ENCODE data around the gene MMP7.

MMP7 gene

GRCh38 chr11:102553835-102554282 is 23.3 kb upstream of the MMP7 start:
- H3K36me3 Mint-ChIP-seq: peaks cover 0 to 15% of the 10 kb centered on the region in 2 donors
- peak overlapping the region in 1 of 2 donors; percentile 34 for H3K4me3 Mint-ChIP-seq
- H3K4me1 Mint-ChIP-seq: peaks cover 34 to 57% of the 10 kb centered on the region in 2 donors
- ATAC-seq (replicated peaks) (peak; percentile 77 to 82), DNase-seq (no peak)
- H3K9me3 Mint-ChIP-seq: peaks cover 0 to 1% of the 10 kb centered on the region in 2 donors
- H3K27ac Mint-ChIP-seq: peak overlapping the region; percentile 68
- H3K27me3 Mint-ChIP-seq: no peaks in the 10 kb centered on the region

DNA sequence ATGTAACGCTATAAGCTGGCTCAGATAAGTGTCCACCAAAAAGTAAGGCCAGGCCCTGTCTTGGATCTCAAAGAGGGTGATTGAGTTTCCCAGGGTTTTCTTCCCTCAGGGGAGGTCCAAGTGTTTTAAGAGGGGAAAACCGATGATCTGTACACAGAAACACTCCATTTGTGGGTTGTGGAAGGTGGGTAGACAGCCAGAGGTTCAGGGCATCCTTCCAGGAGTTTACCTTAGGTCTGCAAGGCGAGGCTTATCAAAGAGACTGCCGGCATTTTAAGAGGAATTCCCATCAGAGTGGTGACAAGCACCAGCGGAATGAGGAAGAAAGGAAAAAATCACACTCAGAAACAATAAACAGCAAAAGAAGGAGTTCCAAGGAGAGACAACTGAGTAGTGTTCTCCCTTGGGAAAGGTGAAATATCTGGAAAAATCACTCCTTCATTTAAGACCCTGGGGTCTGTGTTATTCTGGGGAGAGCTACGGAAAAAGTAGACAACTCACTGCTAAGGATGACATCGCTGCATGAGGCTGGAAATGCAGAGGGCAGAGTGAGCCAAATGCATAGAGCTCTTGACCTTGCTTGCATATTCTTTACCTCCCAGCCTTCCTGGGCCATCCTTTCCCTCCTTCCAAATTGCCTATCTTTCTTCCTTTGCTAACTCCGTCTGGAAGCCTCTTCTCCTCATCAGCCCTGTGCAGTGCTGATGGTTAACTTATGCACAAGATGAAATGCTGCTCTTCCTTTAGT is 22.1 kb upstream of the MMP7 start:
- DNase-seq (no peak), ATAC-seq (replicated peaks) (no peak)
- Mint-ChIP-seq H3K9me3 (peaks cover 0 to 1% of the 10 kb centered on the region in 2 donors), H3K4me1 (peaks cover 44 to 63% of the 10 kb centered on the region in 2 donors), H3K4me3 (peak overlapping the region in 1 of 2 donors; percentile 8), H3K36me3 (peaks cover 0 to 9% of the 10 kb centered on the region in 2 donors), H3K27me3 (no peaks in the 10 kb centered on the region), H3K27ac (peak overlapping the region; percentile 93)

GRCh38 chr11:102552020-102552419 is 21.5 kb upstream of the MMP7 start:
- H3K9me3 Mint-ChIP-seq: no peaks in the 10 kb centered on the region
- ATAC-seq (replicated peaks): no peak
- no peaks in the 10 kb centered on the region for H3K27me3 Mint-ChIP-seq
- H3K27ac Mint-ChIP-seq: peak overlapping the region; percentile 93
- H3K36me3 Mint-ChIP-seq: peaks cover 0 to 9% of the 10 kb centered on the region in 2 donors
- peak overlapping the region in 1 of 2 donors; percentile 22 for H3K4me3 Mint-ChIP-seq
- no peak for DNase-seq
- peaks cover 46 to 67% of the 10 kb centered on the region in 2 donors for H3K4me1 Mint-ChIP-seq

DNA sequence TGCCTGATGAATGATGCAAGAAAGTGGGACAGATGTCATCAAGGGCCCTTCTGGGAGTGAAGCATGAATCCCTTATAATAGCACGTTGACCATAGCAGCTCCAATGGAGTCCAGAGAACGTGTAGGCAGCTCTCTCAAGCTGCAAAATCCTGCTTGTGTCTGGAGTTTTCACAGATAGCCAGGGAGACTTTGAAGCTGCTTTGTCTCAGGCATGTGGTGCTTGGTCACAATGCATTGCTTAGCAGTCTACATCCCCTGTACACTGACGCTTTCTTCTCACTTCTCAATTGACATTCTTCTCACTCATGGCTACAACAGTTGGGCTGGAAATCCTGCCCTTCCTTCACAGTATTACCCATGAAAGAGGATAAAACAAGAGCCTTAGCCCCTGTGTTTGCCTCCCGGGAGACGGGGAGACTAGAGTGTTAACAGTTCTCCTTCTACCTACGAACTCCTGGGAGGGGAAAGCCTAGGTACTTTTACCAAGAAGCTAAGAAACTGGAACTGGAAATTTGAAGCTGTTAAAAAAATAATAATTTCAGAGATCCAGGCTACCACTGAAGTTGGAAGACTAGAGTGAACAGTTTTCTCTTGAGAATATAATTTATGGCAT is 20.7 kb upstream of the MMP7 start:
- H3K4me1 Mint-ChIP-seq: peaks cover 50 to 74% of the 10 kb centered on the region in 2 donors
- H3K27me3 Mint-ChIP-seq: no peaks in the 10 kb centered on the region
- H3K4me3 Mint-ChIP-seq: peak overlapping the region in 1 of 2 donors; percentile 22
- no peaks in the 10 kb centered on the region for H3K9me3 Mint-ChIP-seq
- H3K27ac Mint-ChIP-seq: peak overlapping the region; percentile 93
- ATAC-seq (replicated peaks) (no peak), DNase-seq (no peak)
- peaks cover 0 to 9% of the 10 kb centered on the region in 2 donors for H3K36me3 Mint-ChIP-seq

- Mint-ChIP-seq H3K27ac (peak overlapping the region; percentile 97), H3K4me1 (peaks cover 61 to 79% of the 10 kb centered on the region in 2 donors)
- ATAC-seq (replicated peaks): peak; percentile 82 to 87
Observed at GRCh38 chr11:102546923-102547471, 16.4 kb upstream of the MMP7 start.

DNA sequence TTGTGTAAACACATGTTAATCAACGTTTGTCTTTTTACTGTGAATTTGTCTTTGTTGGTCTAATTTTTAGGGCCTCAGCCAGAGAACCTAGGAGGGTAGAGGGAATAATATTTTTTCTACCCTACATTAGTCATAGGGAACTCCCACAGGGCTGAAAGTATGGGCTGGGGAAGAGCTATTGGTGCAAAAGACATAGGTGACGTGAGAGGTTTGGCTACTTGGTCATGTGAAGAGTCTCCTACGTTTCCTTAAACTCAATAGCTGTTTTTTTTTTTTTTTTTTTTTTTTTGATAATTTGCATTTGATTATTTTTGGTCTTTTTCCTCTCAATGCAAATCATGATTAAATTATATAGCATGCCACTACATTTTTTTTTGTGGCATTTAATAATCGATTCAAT is 15.9 kb upstream of the MMP7 start:
- Mint-ChIP-seq H3K4me1 (peaks cover 55 to 73% of the 10 kb centered on the region in 2 donors), H3K27me3 (no peaks in the 10 kb centered on the region), H3K27ac (peak overlapping the region; percentile 97), H3K36me3 (peaks cover 0 to 4% of the 10 kb centered on the region in 2 donors), H3K9me3 (peaks cover 0 to 5% of the 10 kb centered on the region in 2 donors), H3K4me3 (peak overlapping the region; percentile 15 to 56)
- peak; percentile 63 for DNase-seq
- peak; percentile 73 for ATAC-seq (replicated peaks)

More at GRCh38 chr11:102546923-102547471, 16.4 kb upstream of the MMP7 start:
- peak; percentile 91 for DNase-seq
- Mint-ChIP-seq H3K9me3 (peaks cover 0 to 5% of the 10 kb centered on the region in 2 donors), H3K36me3 (peaks cover 0 to 6% of the 10 kb centered on the region in 2 donors), H3K27me3 (no peaks in the 10 kb centered on the region), H3K4me3 (peak overlapping the region in 1 of 2 donors; percentile 56)

DNA sequence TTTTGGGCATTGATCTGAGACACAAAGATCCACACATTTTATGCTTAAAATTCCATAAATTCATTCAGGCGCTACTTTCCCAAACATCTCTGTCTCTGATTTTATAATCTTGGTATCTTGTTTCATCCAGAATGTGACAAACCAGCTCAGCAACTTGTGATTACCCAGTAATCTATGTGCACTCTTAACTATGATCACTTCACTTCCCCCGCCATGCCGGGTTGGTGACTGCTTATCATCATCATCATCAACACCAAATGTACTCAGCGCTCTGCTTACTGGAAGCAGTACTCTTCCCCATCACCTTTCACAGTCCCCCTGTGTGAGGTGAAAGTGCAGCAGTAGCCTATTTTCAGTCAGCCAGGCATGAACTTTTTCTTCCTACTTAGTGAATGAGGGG is 15.2 kb upstream of the MMP7 start:
- Mint-ChIP-seq H3K36me3 (peaks cover 0 to 4% of the 10 kb centered on the region in 2 donors), H3K4me3 (peak overlapping the region in 1 of 2 donors; percentile 56), H3K4me1 (peaks cover 49 to 66% of the 10 kb centered on the region in 2 donors), H3K9me3 (peaks cover 0 to 5% of the 10 kb centered on the region in 2 donors), H3K27ac (peak overlapping the region; percentile 97), H3K27me3 (no peaks in the 10 kb centered on the region)
- ATAC-seq (replicated peaks) (no peak), DNase-seq (no peak)

DNA sequence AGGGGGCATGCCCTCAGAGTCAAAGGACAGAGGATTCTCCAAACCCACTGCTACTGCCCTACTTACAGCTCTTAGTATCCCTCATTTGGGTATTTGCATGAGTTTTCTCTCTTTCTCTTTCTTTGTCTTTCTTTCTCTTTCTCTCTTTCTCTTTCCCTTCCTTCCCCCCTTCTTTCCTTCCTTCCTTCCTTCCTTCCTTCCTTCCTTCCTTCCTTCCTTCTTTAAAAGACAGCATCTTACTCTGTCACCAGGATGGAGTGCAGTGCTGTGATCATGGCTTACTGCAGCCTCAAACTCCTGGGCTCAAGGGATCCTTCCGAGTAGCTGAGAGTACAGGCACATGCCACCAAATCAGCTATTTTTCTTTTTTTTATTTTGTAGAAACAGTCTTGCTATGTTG is 14.0 kb upstream of the MMP7 start:
- ATAC-seq (replicated peaks): no peak
- no peaks in the 10 kb centered on the region for H3K27me3 Mint-ChIP-seq
- no peak for DNase-seq
- peak overlapping the region; percentile 97 for H3K27ac Mint-ChIP-seq
- peaks cover 52 to 72% of the 10 kb centered on the region in 2 donors for H3K4me1 Mint-ChIP-seq
- H3K4me3 Mint-ChIP-seq: peak overlapping the region in 1 of 2 donors; percentile 63
- H3K36me3 Mint-ChIP-seq: peaks cover 0 to 9% of the 10 kb centered on the region in 2 donors
- H3K9me3 Mint-ChIP-seq: peaks cover 0 to 5% of the 10 kb centered on the region in 2 donors

- H3K27me3 Mint-ChIP-seq: no peaks in the 10 kb centered on the region
Observed at GRCh38 chr11:102539567-102539966, 9.0 kb upstream of the MMP7 start.

DNA sequence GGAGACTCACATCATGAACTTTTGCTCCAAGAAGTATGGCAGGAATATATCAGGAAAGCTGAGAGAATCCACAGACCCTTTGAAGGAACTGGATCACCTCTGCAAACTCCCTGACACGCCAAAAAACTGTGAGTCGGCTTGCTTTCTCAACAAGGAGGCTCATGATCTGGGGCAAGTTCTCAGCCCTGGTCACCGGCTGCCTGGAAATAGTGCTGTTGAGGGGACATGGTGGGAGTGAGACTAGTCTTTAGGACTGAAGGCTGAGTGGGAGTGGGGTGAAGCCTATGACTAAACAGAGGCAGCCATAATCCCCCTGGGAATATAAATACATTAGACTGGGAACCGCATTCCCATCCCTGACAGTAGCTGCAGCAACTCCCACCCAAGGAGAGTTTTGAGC is 8.4 kb upstream of the MMP7 start:
- no peak for DNase-seq
- Mint-ChIP-seq H3K27me3 (no peaks in the 10 kb centered on the region), H3K4me1 (peaks cover 44 to 70% of the 10 kb centered on the region in 2 donors), H3K9me3 (no peaks in the 10 kb centered on the region), H3K27ac (peak overlapping the region; percentile 33), H3K36me3 (peaks cover 0 to 5% of the 10 kb centered on the region in 2 donors), H3K4me3 (no peak overlapping the region)
- peak in 1 of 2 donors; percentile 25 for ATAC-seq (replicated peaks)

More at GRCh38 chr11:102539567-102539966, 9.0 kb upstream of the MMP7 start:
- Mint-ChIP-seq H3K4me1 (peaks cover 41 to 71% of the 10 kb centered on the region in 2 donors), H3K36me3 (peaks cover 0 to 7% of the 10 kb centered on the region in 2 donors), H3K4me3 (no peak overlapping the region), H3K27ac (peak overlapping the region; percentile 56), H3K9me3 (peaks cover 0 to 2% of the 10 kb centered on the region in 2 donors)
- no peak for DNase-seq
- ATAC-seq (replicated peaks): peak in 1 of 2 donors; percentile 16

DNA sequence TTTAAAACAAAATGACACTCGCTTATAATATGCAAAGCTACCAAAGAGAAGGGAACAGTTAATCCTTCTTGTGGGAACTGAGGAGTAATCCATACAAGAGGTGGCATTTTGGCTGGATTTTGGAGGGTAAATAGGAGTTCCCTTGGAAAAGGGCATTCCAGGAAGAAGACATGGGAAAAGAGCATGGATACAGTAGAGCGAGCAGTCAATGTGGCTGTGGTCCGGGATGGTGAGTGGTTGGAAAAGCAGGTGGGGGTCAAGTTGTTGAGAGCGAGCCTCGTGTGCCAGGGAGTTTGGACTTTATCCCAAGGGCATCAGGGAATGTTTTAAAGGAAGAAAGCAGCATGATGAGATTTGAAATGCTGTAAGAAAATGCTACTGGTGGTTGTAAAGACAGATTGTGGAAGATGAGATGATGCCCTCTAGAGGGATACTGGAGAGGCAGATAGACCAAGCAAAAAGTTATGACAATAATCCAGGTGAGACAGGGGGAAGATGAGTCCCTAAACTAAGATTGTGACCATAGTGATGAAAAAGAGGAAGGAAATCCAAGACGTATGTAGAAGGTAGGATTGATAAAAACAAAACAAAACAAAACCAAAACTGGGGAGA is 3.8 kb upstream of the MMP7 start:
- H3K36me3 Mint-ChIP-seq: no peaks in the 10 kb centered on the region
- DNase-seq: no peak
- ATAC-seq (replicated peaks): peak; percentile 80 to 89
- no peak overlapping the region for H3K27ac Mint-ChIP-seq
- H3K27me3 Mint-ChIP-seq: no peaks in the 10 kb centered on the region
- H3K9me3 Mint-ChIP-seq: no peaks in the 10 kb centered on the region
- peaks cover 36 to 59% of the 10 kb centered on the region in 2 donors for H3K4me1 Mint-ChIP-seq
- no peak overlapping the region for H3K4me3 Mint-ChIP-seq

- Mint-ChIP-seq H3K4me3 (no peak overlapping the region), H3K36me3 (no peaks in the 10 kb centered on the region), H3K27ac (no peak overlapping the region), H3K27me3 (no peaks in the 10 kb centered on the region), H3K4me1 (peaks cover 8 to 16% of the 10 kb centered on the region in 2 donors), H3K9me3 (no peaks in the 10 kb centered on the region)
- DNase-seq: no peak
- ATAC-seq (replicated peaks): no peak
Observed at GRCh38 chr11:102528618-102529017, 1.9 kb downstream of the MMP7 start.

- no peak for ATAC-seq (replicated peaks)
- no peaks in the 10 kb centered on the region for H3K36me3 Mint-ChIP-seq
- no peak overlapping the region for H3K4me3 Mint-ChIP-seq
- DNase-seq: no peak
- H3K27ac Mint-ChIP-seq: no peak overlapping the region
- H3K27me3 Mint-ChIP-seq: no peaks in the 10 kb centered on the region
- H3K9me3 Mint-ChIP-seq: no peaks in the 10 kb centered on the region
- peaks cover 4 to 21% of the 10 kb centered on the region in 2 donors for H3K4me1 Mint-ChIP-seq
Observed at GRCh38 chr11:102527684-102528083, 2.9 kb downstream of the MMP7 start.

- DNase-seq (no peak), ATAC-seq (replicated peaks) (no peak)
- no peaks in the 10 kb centered on the region for H3K27me3 Mint-ChIP-seq
- no peak overlapping the region for H3K27ac Mint-ChIP-seq
- peaks cover 8 to 27% of the 10 kb centered on the region in 2 donors for H3K4me1 Mint-ChIP-seq
- no peaks in the 10 kb centered on the region for H3K36me3 Mint-ChIP-seq
- H3K4me3 Mint-ChIP-seq: no peak overlapping the region
- H3K9me3 Mint-ChIP-seq: no peaks in the 10 kb centered on the region
Observed at GRCh38 chr11:102527041-102527440, 3.5 kb downstream of the MMP7 start.
